ENCODE data around the gene VENTX. TPM values are rescaled to one million over a fixed set of nuclear protein-coding genes. Genes with fewer than 3 reads are reported as not detected.

Gene VENTX
- not detected in 2 replicates for total RNA-seq

GRCh38 chr10:133237588-133238465 is at the start of gene VENTX:
TSS of gene VENTX (plus strand) at chr10:133237855. CDS start at chr10:133237915, 60 bp downstream.

GRCh38 chr10:133230044-133230361 is 7.7 kb upstream of the VENTX start, which contains the start of gene UTF1:
TSS of gene UTF1 (plus strand) at chr10:133230217. CDS start at chr10:133230289, 72 bp downstream.

GRCh38 chr10:133276435-133277201 is 39.0 kb downstream of the VENTX start, which contains the start of gene ADAM8:
TSS of gene ADAM8 (minus strand) at chr10:133276868. CDS start at chr10:133276817, 51 bp downstream.

Other genes starting within 250 kb of the VENTX start
- not detected in 2 replicates for gene ADGRA1, start 149.9 kb upstream of the VENTX start, total RNA-seq
- gene KNDC1, start 77.6 kb upstream of the VENTX start, total RNA-seq, result under 0.01 and 0.66 TPM in 2 replicates
- not detected in 2 replicates for gene UTF1, start 7.6 kb upstream of the VENTX start, total RNA-seq
- 2.6 and 18.3 TPM in 2 replicates for gene ADAM8, start 39.0 kb downstream of the VENTX start, total RNA-seq
- 58.6 and 122 TPM in 2 replicates for gene TUBGCP2, start 71.0 kb downstream of the VENTX start, total RNA-seq
- gene ZNF511, start 71.1 kb downstream of the VENTX start, total RNA-seq, result 15.1 and 40.2 TPM in 2 replicates
- not detected in 2 replicates for gene CALY, start 99.0 kb downstream of the VENTX start, total RNA-seq
- gene PRAP1, start 109.5 kb downstream of the VENTX start, total RNA-seq, result not detected in 2 replicates
- 7.7 and 10.1 TPM in 2 replicates for gene FUOM, start 120.2 kb downstream of the VENTX start, total RNA-seq
- 49.7 and 62.7 TPM in 2 replicates for gene ECHS1, start 135.5 kb downstream of the VENTX start, total RNA-seq
- 7.9 and 8.5 TPM in 2 replicates for gene PAOX, start 141.4 kb downstream of the VENTX start, total RNA-seq
- 33.9 and 36.1 TPM in 2 replicates for gene MTG1, start 156.3 kb downstream of the VENTX start, total RNA-seq
- under 0.01 TPM in 2 replicates for gene SPRN, start 186.8 kb downstream of the VENTX start, total RNA-seq
- gene SCART1, start 216.1 kb downstream of the VENTX start, total RNA-seq, result 2.1 and 3.1 TPM in 2 replicates